GM19023 (cell line): ENCODE data around the gene NFYC.
"Not testable (repeated sequence)": the region's sequence is repeated elsewhere in the genome, so short reads cannot be mapped to it uniquely, and the experiment has no call there.

Source experiments
- ATAC-seq: cut with Tn5 transposase; IDR thresholded peaks from one replicate; pipeline ENCODE4 v1.9.1; 2021; ENCODE audit warnings: mild to moderate bottlenecking, moderate library complexity; ENCODE audit not compliant: unreplicated experiment

Gene NFYC

GRCh38 chr1:40664791-40665190 is 26.7 kb upstream of the NFYC start:
- no peak for ATAC-seq

- peak; percentile 72 for ATAC-seq
Observed at GRCh38 chr1:40665335-40666171, 26.0 kb upstream of the NFYC start, which contains the start of gene RIMS3. RIMS3 (minus strand) TSS chr1:40665682; CDS start chr1:40641925, 23,757 bp downstream.

GRCh38 chr1:40668769-40669525 is 22.6 kb upstream of the NFYC start:
- peak; percentile 59 for ATAC-seq

GRCh38 chr1:40673452-40673851 is 18.1 kb upstream of the NFYC start:
- no peak for ATAC-seq

GRCh38 chr1:40676501-40676900 is 15.0 kb upstream of the NFYC start:
- no peak for ATAC-seq

- no peak for ATAC-seq
Observed at GRCh38 chr1:40679165-40679953, 12.1 kb upstream of the NFYC start.

GRCh38 chr1:40684669-40685068 is 6.8 kb upstream of the NFYC start:
- ATAC-seq, result no peak

GRCh38 chr1:40687059-40687458 is 4.4 kb upstream of the NFYC start:
- no peak for ATAC-seq

GRCh38 chr1:40687661-40688060 is 3.8 kb upstream of the NFYC start:
- ATAC-seq, result no peak

GRCh38 chr1:40689737-40690136 is 1.8 kb upstream of the NFYC start:
- no peak for ATAC-seq

- ATAC-seq, result no peak
Observed at GRCh38 chr1:40690771-40691537, 550 bp upstream of the NFYC start.

- peak; percentile 6 for ATAC-seq
Observed at GRCh38 chr1:40692429-40692895, 958 bp downstream of the NFYC start.

GRCh38 chr1:40693425-40693824 is 1.9 kb downstream of the NFYC start:
- no peak for ATAC-seq

GRCh38 chr1:40694353-40694874 is 2.9 kb downstream of the NFYC start:
- no peak for ATAC-seq

GRCh38 chr1:40696294-40696693 is 4.8 kb downstream of the NFYC start:
- no peak for ATAC-seq

- ATAC-seq, result no peak
Observed at GRCh38 chr1:40697436-40697835, 5.9 kb downstream of the NFYC start.

- ATAC-seq, result peak; percentile 73
Observed at GRCh38 chr1:40699787-40700186, 8.3 kb downstream of the NFYC start.

- ATAC-seq, result no peak
Observed at GRCh38 chr1:40701684-40702083, 10.2 kb downstream of the NFYC start.

GRCh38 chr1:40702810-40703209 is 11.3 kb downstream of the NFYC start:
- not testable (repeated sequence) for ATAC-seq

- ATAC-seq, result no peak
Observed at GRCh38 chr1:40703316-40703715, 11.8 kb downstream of the NFYC start.
